ENCODE measurements around the gene RAB42. TPM values are rescaled to one million over a fixed set of nuclear protein-coding genes. Genes with fewer than 3 reads are reported as not detected.

Gene RAB42
- total and polyA plus RNA-seq, 9 of the 15 experiments (the other 6 are each of a cell fraction or from before 2014, with no cell fraction given) = 0.07 to 0.14 (median 0.12) TPM; not detected in 6

DNA sequence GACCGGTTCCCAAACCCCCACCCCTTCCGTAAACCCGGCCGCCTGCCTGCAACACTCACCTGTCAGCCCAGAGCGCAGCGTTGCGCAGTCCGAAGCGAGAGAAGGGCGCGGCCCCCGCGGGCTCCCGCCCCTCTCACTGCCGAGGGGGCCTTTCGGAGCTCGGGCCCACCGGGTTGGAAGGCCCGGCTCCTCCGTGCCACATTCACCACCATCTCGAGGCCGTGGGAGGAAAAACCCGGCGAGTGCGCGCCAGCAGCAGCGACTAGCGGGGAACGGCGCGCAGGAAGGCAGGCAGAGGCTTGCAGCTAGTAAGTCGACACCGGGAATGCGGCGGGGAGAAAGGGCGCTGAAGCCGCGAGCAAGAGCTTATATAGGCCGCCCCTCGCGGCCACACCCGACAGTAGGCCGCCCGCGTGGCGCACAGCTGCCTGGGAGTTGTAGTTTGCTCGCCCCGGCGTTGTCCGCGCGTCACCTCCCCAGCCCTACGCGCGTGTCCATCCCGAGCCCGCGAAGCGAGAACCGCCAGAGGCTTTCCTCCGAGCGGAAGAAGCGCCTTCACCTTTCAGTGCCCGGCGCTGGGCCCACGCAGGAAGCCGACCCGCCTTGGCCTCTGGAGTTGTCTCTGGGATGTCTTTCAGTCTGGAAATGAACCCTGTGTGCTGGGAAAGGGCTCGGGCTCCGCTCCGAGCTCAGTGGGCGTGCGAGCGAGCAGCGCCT lies 10.4 kb upstream of the RAB42 start (continued):
- TF ChIP-seq, protein P1, sequence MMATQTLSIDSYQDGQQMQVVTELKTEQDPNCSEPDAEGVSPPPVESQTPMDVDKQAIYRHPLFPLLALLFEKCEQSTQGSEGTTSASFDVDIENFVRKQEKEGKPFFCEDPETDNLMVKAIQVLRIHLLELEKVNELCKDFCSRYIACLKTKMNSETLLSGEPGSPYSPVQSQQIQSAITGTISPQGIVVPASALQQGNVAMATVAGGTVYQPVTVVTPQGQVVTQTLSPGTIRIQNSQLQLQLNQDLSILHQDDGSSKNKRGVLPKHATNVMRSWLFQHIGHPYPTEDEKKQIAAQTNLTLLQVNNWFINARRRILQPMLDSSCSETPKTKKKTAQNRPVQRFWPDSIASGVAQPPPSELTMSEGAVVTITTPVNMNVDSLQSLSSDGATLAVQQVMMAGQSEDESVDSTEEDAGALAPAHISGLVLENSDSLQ (IDR thresholded peaks at IDR 0.05) = peak; percentile 57; the same call in 1 of the 2 replicates
- TF ChIP-seq ZNF3 (CRISPR knock-in tag; IDR thresholded peaks at IDR 0.05) (no peak), SUPT5H (IDR thresholded peaks at IDR 0.05) (peak; percentile 100), RFX5 (IDR thresholded peaks at IDR 0.05; ENCODE audit: low read depth, low read length) (peak; percentile 81; the same call in 1 of the 2 replicates), BCL6 (CRISPR knock-in tag; IDR thresholded peaks at IDR 0.05) (no peak), NR2C2 (CRISPR knock-in tag; IDR thresholded peaks at IDR 0.05) (peak; percentile 86), NR2C2 (tag; IDR thresholded peaks at IDR 0.05) (peak; percentile 91), RBM39 (optimal IDR thresholded peaks at IDR 0.05; ENCODE audit: low read depth, low read length) (peak; percentile 5), ZNF174 (CRISPR knock-in tag; IDR thresholded peaks at IDR 0.05) (no peak), ESRRA (IDR thresholded peaks at IDR 0.05; ENCODE audit: borderline replicate concordance, low read depth) (peak; percentile 85)
- TF ChIP-seq, protein P2, sequence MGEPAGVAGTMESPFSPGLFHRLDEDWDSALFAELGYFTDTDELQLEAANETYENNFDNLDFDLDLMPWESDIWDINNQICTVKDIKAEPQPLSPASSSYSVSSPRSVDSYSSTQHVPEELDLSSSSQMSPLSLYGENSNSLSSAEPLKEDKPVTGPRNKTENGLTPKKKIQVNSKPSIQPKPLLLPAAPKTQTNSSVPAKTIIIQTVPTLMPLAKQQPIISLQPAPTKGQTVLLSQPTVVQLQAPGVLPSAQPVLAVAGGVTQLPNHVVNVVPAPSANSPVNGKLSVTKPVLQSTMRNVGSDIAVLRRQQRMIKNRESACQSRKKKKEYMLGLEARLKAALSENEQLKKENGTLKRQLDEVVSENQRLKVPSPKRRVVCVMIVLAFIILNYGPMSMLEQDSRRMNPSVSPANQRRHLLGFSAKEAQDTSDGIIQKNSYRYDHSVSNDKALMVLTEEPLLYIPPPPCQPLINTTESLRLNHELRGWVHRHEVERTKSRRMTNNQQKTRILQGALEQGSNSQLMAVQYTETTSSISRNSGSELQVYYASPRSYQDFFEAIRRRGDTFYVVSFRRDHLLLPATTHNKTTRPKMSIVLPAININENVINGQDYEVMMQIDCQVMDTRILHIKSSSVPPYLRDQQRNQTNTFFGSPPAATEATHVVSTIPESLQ (CRISPR knock-in tag; IDR thresholded peaks at IDR 0.05) = peak; percentile 24; the same call in 1 of the 2 replicates
- TF ChIP-seq, protein P3, sequence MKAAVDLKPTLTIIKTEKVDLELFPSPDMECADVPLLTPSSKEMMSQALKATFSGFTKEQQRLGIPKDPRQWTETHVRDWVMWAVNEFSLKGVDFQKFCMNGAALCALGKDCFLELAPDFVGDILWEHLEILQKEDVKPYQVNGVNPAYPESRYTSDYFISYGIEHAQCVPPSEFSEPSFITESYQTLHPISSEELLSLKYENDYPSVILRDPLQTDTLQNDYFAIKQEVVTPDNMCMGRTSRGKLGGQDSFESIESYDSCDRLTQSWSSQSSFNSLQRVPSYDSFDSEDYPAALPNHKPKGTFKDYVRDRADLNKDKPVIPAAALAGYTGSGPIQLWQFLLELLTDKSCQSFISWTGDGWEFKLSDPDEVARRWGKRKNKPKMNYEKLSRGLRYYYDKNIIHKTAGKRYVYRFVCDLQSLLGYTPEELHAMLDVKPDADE (conservative IDR thresholded peaks at IDR 0.05; ENCODE audit: control insufficient read depth, low read depth, low read length) = peak; percentile 99
- TF ChIP-seq, protein P4, sequence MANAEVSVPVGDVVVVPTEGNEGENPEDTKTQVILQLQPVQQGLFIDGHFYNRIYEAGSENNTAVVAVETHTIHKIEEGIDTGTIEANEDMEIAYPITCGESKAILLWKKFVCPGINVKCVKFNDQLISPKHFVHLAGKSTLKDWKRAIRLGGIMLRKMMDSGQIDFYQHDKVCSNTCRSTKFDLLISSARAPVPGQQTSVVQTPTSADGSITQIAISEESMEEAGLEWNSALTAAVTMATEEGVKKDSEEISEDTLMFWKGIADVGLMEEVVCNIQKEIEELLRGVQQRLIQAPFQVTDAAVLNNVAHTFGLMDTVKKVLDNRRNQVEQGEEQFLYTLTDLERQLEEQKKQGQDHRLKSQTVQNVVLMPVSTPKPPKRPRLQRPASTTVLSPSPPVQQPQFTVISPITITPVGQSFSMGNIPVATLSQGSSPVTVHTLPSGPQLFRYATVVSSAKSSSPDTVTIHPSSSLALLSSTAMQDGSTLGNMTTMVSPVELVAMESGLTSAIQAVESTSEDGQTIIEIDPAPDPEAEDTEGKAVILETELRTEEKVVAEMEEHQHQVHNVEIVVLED (CRISPR knock-in tag; IDR thresholded peaks at IDR 0.05) = peak; percentile 81
- TF ChIP-seq, protein P5, sequence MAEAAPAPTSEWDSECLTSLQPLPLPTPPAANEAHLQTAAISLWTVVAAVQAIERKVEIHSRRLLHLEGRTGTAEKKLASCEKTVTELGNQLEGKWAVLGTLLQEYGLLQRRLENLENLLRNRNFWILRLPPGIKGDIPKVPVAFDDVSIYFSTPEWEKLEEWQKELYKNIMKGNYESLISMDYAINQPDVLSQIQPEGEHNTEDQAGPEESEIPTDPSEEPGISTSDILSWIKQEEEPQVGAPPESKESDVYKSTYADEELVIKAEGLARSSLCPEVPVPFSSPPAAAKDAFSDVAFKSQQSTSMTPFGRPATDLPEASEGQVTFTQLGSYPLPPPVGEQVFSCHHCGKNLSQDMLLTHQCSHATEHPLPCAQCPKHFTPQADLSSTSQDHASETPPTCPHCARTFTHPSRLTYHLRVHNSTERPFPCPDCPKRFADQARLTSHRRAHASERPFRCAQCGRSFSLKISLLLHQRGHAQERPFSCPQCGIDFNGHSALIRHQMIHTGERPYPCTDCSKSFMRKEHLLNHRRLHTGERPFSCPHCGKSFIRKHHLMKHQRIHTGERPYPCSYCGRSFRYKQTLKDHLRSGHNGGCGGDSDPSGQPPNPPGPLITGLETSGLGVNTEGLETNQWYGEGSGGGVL (CRISPR knock-in tag; IDR thresholded peaks at IDR 0.05) = no peak
- TF ChIP-seq, protein P6, sequence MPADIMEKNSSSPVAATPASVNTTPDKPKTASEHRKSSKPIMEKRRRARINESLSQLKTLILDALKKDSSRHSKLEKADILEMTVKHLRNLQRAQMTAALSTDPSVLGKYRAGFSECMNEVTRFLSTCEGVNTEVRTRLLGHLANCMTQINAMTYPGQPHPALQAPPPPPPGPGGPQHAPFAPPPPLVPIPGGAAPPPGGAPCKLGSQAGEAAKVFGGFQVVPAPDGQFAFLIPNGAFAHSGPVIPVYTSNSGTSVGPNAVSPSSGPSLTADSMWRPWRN (IDR thresholded peaks at IDR 0.05; ENCODE audit: low read depth) = no peak
- TF ChIP-seq, protein P7, sequence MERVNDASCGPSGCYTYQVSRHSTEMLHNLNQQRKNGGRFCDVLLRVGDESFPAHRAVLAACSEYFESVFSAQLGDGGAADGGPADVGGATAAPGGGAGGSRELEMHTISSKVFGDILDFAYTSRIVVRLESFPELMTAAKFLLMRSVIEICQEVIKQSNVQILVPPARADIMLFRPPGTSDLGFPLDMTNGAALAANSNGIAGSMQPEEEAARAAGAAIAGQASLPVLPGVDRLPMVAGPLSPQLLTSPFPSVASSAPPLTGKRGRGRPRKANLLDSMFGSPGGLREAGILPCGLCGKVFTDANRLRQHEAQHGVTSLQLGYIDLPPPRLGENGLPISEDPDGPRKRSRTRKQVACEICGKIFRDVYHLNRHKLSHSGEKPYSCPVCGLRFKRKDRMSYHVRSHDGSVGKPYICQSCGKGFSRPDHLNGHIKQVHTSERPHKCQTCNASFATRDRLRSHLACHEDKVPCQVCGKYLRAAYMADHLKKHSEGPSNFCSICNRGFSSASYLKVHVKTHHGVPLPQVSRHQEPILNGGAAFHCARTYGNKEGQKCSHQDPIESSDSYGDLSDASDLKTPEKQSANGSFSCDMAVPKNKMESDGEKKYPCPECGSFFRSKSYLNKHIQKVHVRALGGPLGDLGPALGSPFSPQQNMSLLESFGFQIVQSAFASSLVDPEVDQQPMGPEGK (CRISPR knock-in tag; IDR thresholded peaks at IDR 0.05; ENCODE audit: borderline replicate concordance) = peak; percentile 70; the same call in 1 of the 2 replicates
